SK-N-SH (cell line): ENCODE results near the gene TMEM163.

Experiments used
- ELF1 ChIP-seq: IDR thresholded peaks from 2 replicates; pipeline ENCODE4 v1.4.0; 2012
- EP300 ChIP-seq, 2 experiments: IDR thresholded peaks; 2 replicates each; pipeline versions ENCODE4 v1.4.0 to v1.6.1; 2012; ENCODE audit warnings: borderline replicate concordance in 1 of 2, low read depth in 1 of 2, low read length in 1 of 2
- EZH2phosphoT487 ChIP-seq: fragments of 200-600 bp; sonication (generic); IDR thresholded peaks from 2 replicates; pipeline ENCODE4 v1.6.1; 2017; ENCODE audit warnings: low read depth, mixed run types, mild to moderate bottlenecking, antibody characterized with exemption, moderate library complexity, borderline replicate concordance
- GABPA ChIP-seq: IDR thresholded peaks from 2 replicates; pipeline ENCODE4 v1.4.0; 2012; ENCODE audit warnings: low read depth, mild to moderate bottlenecking
- GATA2 ChIP-seq: sonication (generic); formaldehyde crosslinking; IDR thresholded peaks from 2 replicates; pipeline ENCODE4 v1.5.0; 2020; ENCODE audit warnings: mild to moderate bottlenecking, missing genetic modification reagents
- MXI1 ChIP-seq: IDR thresholded peaks from 2 replicates; pipeline ENCODE4 v1.6.1; 2012; ENCODE audit warnings: mild to moderate bottlenecking, low read depth, low read length, improper control_type of control experiment
- RXRA ChIP-seq: IDR thresholded peaks from 2 replicates; pipeline ENCODE4 v1.4.0; 2012; ENCODE audit warnings: low read depth, mild to moderate bottlenecking, borderline replicate concordance
- SMC3 ChIP-seq: IDR thresholded peaks from 2 replicates; pipeline ENCODE4 v1.6.1; 2012; ENCODE audit warnings: low read depth, low read length, improper control_type of control experiment
- TEAD4 ChIP-seq: IDR thresholded peaks from 2 replicates; pipeline ENCODE4 v1.4.0; 2012; ENCODE audit warnings: mild to moderate bottlenecking, borderline replicate concordance; ENCODE audit not compliant: insufficient read depth
- YY1 ChIP-seq: IDR thresholded peaks from 2 replicates; pipeline ENCODE4 v1.4.0; 2012; ENCODE audit warnings: low read depth, mild to moderate bottlenecking
- TF ChIP-seq, protein P1 (sequence below): IDR thresholded peaks from 2 replicates; pipeline ENCODE4 v1.6.1; 2012; ENCODE audit warnings: mild to moderate bottlenecking, low read depth, low read length, moderate library complexity
- TF ChIP-seq, protein P2 (sequence below): IDR thresholded peaks from 2 replicates; pipeline ENCODE4 v1.4.0; 2012; ENCODE audit warnings: low read depth, borderline replicate concordance
- TF ChIP-seq, protein P3 (sequence below): fragments of 200-600 bp; sonication (generic); IDR thresholded peaks from 2 replicates; pipeline ENCODE4 v1.6.1; 2017; ENCODE audit warnings: antibody characterized with exemption, mild to moderate bottlenecking, moderate library complexity
- TF ChIP-seq, protein P4 (sequence below): IDR thresholded peaks from 2 replicates; pipeline ENCODE4 v1.4.0; 2012; ENCODE audit warnings: low read depth, borderline replicate concordance

DNA sequence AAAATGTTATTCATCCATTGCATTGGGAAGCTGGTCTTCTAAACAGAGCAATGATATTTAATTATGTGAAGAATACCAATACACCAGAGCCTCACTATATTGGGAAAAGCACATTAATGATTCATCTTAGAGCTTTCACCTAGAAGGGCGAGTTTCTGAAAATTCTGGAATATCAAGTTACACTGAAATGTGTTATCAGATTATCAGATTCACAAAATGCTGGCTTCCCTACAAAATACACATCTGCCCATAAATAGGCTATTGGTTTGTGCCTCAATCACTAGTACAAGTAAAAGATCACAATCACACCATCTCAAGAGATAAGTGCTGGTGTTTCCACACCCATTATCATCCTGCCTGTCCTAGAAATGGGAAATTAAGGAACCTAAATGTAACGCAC is 200.7 kb downstream of the TMEM163 start:
- TF ChIP-seq RXRA (no peak), YY1 (no peak), GATA2 (CRISPR knock-in tag) (no peak), SMC3 (no peak), TEAD4 (no peak), MXI1 (no peak), GABPA (no peak), EP300 (IDR thresholded peaks at IDR 0.05; ENCODE audit: borderline replicate concordance in 1 of 2, low read depth in 1 of 2, low read length in 1 of 2) (no peak), ELF1 (no peak), EZH2phosphoT487 (no peak)
- TF ChIP-seq, protein P1, sequence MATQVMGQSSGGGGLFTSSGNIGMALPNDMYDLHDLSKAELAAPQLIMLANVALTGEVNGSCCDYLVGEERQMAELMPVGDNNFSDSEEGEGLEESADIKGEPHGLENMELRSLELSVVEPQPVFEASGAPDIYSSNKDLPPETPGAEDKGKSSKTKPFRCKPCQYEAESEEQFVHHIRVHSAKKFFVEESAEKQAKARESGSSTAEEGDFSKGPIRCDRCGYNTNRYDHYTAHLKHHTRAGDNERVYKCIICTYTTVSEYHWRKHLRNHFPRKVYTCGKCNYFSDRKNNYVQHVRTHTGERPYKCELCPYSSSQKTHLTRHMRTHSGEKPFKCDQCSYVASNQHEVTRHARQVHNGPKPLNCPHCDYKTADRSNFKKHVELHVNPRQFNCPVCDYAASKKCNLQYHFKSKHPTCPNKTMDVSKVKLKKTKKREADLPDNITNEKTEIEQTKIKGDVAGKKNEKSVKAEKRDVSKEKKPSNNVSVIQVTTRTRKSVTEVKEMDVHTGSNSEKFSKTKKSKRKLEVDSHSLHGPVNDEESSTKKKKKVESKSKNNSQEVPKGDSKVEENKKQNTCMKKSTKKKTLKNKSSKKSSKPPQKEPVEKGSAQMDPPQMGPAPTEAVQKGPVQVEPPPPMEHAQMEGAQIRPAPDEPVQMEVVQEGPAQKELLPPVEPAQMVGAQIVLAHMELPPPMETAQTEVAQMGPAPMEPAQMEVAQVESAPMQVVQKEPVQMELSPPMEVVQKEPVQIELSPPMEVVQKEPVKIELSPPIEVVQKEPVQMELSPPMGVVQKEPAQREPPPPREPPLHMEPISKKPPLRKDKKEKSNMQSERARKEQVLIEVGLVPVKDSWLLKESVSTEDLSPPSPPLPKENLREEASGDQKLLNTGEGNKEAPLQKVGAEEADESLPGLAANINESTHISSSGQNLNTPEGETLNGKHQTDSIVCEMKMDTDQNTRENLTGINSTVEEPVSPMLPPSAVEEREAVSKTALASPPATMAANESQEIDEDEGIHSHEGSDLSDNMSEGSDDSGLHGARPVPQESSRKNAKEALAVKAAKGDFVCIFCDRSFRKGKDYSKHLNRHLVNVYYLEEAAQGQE: no peak
- TF ChIP-seq, protein P2, sequence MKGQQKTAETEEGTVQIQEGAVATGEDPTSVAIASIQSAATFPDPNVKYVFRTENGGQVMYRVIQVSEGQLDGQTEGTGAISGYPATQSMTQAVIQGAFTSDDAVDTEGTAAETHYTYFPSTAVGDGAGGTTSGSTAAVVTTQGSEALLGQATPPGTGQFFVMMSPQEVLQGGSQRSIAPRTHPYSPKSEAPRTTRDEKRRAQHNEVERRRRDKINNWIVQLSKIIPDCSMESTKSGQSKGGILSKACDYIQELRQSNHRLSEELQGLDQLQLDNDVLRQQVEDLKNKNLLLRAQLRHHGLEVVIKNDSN: no peak
- TF ChIP-seq, protein P3, sequence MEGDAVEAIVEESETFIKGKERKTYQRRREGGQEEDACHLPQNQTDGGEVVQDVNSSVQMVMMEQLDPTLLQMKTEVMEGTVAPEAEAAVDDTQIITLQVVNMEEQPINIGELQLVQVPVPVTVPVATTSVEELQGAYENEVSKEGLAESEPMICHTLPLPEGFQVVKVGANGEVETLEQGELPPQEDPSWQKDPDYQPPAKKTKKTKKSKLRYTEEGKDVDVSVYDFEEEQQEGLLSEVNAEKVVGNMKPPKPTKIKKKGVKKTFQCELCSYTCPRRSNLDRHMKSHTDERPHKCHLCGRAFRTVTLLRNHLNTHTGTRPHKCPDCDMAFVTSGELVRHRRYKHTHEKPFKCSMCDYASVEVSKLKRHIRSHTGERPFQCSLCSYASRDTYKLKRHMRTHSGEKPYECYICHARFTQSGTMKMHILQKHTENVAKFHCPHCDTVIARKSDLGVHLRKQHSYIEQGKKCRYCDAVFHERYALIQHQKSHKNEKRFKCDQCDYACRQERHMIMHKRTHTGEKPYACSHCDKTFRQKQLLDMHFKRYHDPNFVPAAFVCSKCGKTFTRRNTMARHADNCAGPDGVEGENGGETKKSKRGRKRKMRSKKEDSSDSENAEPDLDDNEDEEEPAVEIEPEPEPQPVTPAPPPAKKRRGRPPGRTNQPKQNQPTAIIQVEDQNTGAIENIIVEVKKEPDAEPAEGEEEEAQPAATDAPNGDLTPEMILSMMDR: no peak
- TF ChIP-seq, protein P4, sequence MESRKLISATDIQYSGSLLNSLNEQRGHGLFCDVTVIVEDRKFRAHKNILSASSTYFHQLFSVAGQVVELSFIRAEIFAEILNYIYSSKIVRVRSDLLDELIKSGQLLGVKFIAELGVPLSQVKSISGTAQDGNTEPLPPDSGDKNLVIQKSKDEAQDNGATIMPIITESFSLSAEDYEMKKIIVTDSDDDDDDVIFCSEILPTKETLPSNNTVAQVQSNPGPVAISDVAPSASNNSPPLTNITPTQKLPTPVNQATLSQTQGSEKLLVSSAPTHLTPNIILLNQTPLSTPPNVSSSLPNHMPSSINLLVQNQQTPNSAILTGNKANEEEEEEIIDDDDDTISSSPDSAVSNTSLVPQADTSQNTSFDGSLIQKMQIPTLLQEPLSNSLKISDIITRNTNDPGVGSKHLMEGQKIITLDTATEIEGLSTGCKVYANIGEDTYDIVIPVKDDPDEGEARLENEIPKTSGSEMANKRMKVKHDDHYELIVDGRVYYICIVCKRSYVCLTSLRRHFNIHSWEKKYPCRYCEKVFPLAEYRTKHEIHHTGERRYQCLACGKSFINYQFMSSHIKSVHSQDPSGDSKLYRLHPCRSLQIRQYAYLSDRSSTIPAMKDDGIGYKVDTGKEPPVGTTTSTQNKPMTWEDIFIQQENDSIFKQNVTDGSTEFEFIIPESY: no peak
